Suprapubic skin (tissue), 4 donors: ENCODE results near the gene OSBP2.

ENCODE experiments used
- POLR2A ChIP-seq, 2 donors: fragments of 450-650 bp; IDR thresholded peaks; one replicate each; pipeline ENCODE4 v1.6.1; 2017; ENCODE audit warnings: antibody characterized with exemption in 2 of 2, mild to moderate bottlenecking in 2 of 2, moderate library complexity in 2 of 2
- POLR2AphosphoS5 ChIP-seq, 3 donors: sonication (generic); formaldehyde crosslinking; IDR thresholded peaks; one replicate each; pipeline ENCODE4 v1.6.1; 2017; ENCODE audit warnings: antibody characterized with exemption in 3 of 3
- TF ChIP-seq, protein P1 (sequence below), 2 donors: fragments of 200-600 bp in 1 of 2; fragments of 450-650 bp in 1 of 2; sonication (generic) in 1 of 2; IDR thresholded peaks; one replicate each; pipeline ENCODE4 v1.5.1; 2016 to 2019; ENCODE audit warnings: antibody characterized with exemption in 2 of 2, mild to moderate bottlenecking in 1 of 2, moderate library complexity in 1 of 2

DNA sequence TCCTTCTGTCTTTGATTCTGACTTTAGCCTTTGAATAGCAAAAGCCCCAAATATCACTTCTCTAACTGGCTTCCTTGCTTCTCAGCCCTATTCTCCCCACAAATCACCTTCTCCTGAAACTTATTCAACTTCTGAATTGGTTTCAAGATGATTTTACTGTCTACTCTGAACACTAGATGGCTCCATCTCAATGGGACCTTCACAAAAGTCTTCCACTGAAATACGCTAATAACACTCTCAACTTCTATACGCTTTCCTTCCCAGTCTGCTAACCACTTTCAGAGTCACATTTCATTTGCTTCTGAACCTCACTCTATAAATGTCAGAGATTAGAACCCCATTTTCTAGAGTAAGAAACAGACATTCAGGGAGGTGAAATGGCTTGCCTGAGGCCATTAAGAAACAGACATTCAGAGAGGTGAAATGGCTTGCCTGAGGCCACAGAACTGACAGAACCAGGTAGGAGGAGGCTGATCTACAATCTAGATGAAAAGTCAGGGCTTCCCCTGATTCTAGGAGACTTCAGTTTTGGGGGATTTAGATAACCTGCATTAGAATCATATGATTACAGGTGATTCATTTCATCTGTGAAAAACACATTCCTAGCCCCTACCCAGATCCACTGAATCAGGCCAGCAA is 253.3 kb downstream of the OSBP2 start:
- TF ChIP-seq POLR2AphosphoS5 (IDR thresholded peaks at IDR 0.05) = no peak
- TF ChIP-seq, protein P1, sequence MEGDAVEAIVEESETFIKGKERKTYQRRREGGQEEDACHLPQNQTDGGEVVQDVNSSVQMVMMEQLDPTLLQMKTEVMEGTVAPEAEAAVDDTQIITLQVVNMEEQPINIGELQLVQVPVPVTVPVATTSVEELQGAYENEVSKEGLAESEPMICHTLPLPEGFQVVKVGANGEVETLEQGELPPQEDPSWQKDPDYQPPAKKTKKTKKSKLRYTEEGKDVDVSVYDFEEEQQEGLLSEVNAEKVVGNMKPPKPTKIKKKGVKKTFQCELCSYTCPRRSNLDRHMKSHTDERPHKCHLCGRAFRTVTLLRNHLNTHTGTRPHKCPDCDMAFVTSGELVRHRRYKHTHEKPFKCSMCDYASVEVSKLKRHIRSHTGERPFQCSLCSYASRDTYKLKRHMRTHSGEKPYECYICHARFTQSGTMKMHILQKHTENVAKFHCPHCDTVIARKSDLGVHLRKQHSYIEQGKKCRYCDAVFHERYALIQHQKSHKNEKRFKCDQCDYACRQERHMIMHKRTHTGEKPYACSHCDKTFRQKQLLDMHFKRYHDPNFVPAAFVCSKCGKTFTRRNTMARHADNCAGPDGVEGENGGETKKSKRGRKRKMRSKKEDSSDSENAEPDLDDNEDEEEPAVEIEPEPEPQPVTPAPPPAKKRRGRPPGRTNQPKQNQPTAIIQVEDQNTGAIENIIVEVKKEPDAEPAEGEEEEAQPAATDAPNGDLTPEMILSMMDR (IDR thresholded peaks at IDR 0.05) = peak; percentile 33 to 47
- no peak for TF ChIP-seq POLR2A (IDR thresholded peaks at IDR 0.05)
